Activated naive CD4-positive, alpha-beta T cell treated with anti-CD3 and anti-CD28 coated beads, Interleukin-2, amount 50 U/mL, for 72 hours (primary cell): ENCODE data around the gene XK. TPM values are rescaled to one million over a fixed set of nuclear protein-coding genes. Genes with fewer than 3 reads are reported as not detected.

Experiments
- ATAC-seq, 2 donors: fragments of 150-1000 bp; cut with Tn5 transposase; 2 replicates each; pipeline ENCODE4 v1.10.0; 2021; ENCODE audit warnings: mild to moderate bottlenecking in 2 of 2, moderate library complexity in 2 of 2
- DNase-seq, 2 donors: peaks; one replicate each; pipeline ENCODE4 v3.0.0; 2021 to 2022; ENCODE audit warnings: low spot score in 2 of 2
- H3K27ac Mint-ChIP-seq, 2 donors: one replicate each; pipeline ENCODE4 v1.8.0; 2022; ENCODE audit warnings: mild to moderate bottlenecking in 2 of 2, mixed read lengths in 2 of 2
- H3K36me3 Mint-ChIP-seq, 2 donors: one replicate each; pipeline ENCODE4 v1.8.0; 2022; ENCODE audit warnings: mixed read lengths in 2 of 2
- H3K9me3 Mint-ChIP-seq, 2 donors: one replicate each; pipeline ENCODE4 v1.8.0; 2022; ENCODE audit warnings: mixed read lengths in 2 of 2
- total RNA-seq, 2 donors: library from RNA; stranded (reverse); gene quantifications; one replicate each; pipeline ENCODE4 v1.2.3, GENCODE V29; 2022

XK gene
- total RNA-seq, 2 donors from 2014 or later: 0.04 TPM; not detected in 1

DNA sequence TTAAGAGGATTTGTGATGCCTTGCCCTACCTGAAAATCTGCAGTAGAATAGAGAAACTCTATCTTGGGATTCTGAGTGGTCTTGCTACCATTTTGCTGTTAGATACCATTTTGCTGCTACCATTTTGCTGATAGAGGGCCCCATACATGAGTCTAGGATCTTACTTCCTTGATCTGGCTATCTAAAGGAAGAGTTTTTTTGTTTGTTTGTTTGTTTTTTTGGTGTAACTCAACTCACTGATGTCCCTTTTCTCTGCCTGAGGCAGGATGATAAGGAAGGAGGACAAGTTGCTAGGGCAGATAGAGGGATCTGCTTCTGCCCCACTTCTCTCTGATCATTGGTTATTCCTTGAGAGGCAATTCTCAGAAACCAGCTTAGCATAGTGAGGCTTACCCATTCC lies 31.0 kb downstream of the XK start:
- DNase-seq (no peak), ATAC-seq (no peak)
- H3K36me3 Mint-ChIP-seq: no peaks in the 10 kb centered on the region
- H3K9me3 Mint-ChIP-seq: peaks cover 4 to 7% of the 10 kb centered on the region in 2 donors
- no peak overlapping the region for H3K27ac Mint-ChIP-seq

DNA sequence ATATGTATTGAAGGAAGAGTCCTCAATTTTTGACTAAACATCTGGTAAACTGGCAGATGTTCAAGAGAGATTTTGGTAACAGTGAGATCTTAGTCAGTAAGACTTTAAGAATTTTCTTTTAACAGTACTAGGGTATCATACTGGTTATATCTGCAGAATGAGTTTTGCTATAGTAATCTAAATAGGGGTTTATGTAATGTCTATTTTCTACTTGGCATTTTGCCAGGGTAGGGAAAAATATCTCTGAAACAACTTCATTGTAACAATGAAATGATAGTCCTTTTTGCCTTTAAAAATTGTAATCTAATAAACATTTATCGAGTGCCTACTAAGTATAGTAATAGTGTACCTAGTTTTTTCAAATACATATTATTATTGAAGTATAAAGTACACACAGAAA lies 32.1 kb downstream of the XK start:
- Mint-ChIP-seq H3K36me3 (no peaks in the 10 kb centered on the region), H3K27ac (no peak overlapping the region)
- no peak for ATAC-seq

DNA sequence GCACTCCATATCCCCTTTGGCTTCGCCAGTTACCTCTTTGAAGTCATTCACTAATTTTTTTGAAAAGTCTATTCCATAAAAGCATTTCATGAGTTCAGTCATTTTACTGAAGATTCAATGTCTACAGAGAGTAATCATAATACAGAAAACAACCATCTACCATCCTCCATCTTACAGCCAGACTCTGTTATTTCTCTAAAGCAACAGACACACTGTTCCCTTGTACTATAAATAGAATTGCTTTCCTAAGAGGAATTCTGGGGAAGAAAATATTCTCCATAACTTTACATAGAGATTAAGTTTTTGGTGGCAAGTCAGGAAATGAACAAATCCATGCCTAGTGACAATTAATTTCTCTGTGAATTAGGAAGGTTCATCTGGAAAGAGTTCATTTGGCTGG lies 37.0 kb downstream of the XK start:
- no peak for DNase-seq

More for the DNA sequence above, 32.1 kb downstream of the XK start:
- peaks cover 4 to 7% of the 10 kb centered on the region in 2 donors for H3K9me3 Mint-ChIP-seq
- DNase-seq: no peak

DNA sequence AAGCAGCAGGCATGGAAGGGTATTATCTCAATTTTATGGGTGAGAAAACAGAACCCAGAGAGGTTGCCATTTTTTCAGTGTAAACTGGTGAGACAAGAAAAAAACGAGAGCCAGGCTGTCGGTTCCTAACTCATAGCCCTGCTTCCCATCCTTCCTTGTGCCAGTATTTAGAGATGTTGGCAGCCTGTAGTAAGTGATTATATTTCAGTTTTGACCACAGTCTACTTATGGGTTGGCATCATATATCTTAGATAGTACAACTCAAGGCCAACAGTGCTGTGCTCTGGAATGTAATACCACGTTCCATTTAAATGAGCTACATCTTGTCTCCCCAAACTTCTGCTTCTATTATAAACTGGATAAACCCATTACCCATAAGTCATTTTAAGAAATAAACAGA lies 40.8 kb downstream of the XK start:
- DNase-seq (no peak), ATAC-seq (no peak)
- no peaks in the 10 kb centered on the region for H3K9me3 Mint-ChIP-seq
- no peaks in the 10 kb centered on the region for H3K36me3 Mint-ChIP-seq
- H3K27ac Mint-ChIP-seq: no peak overlapping the region

More for the DNA sequence above, 37.0 kb downstream of the XK start:
- H3K36me3 Mint-ChIP-seq: no peaks in the 10 kb centered on the region
- peaks cover 4 to 7% of the 10 kb centered on the region in 2 donors for H3K9me3 Mint-ChIP-seq
- no peak for ATAC-seq
- H3K27ac Mint-ChIP-seq: no peak overlapping the region

DNA sequence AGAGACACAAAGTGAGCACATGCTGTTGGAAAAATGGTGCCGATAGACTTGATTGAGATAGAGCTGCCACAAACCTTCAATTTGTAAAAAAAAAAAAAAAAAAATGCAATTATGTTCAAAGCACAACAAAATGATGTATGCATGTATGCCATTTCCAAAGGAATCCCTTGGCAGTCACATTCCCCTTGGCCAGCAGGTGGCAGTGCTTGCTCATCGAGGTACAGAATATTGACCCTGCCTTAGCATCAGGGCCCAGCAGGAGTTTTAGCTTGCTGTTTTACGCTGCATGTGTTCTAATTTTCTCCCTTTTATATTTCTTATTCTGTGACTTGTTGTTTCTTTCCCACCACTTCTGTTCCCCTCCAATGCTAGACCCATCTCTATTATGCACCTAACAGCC lies 59.8 kb downstream of the XK start:
- peak in 1 of 2 donors; percentile 64 for DNase-seq
- Mint-ChIP-seq H3K9me3 (no peaks in the 10 kb centered on the region), H3K36me3 (peaks cover 0 to 5% of the 10 kb centered on the region in 2 donors), H3K27ac (peak overlapping the region in 1 of 2 donors; percentile 82)
- peak; percentile 33 to 38 for ATAC-seq

DNA sequence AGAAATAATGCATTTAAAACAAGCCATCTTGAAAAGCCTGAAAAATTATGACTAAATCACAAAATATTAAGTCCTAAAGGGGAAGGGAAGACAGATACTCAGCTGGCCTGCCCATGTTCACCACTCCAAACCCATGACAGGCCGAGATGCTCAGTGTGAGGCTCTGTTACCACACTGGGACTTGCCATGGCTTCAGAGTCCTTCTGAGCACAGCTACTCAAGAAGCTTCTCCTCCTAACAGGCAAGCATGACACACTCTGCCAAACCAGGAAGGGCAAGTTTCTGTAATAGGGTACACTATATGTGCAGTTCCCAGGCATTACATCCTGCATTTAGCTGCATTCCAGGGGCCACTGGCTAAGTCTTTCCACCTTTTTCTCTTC lies 60.2 kb downstream of the XK start:
- Mint-ChIP-seq H3K9me3 (no peaks in the 10 kb centered on the region), H3K36me3 (peaks cover 0 to 5% of the 10 kb centered on the region in 2 donors), H3K27ac (peak overlapping the region; percentile 76 to 82)
- ATAC-seq (peak; percentile 57 to 67), DNase-seq (no peak)

DNA sequence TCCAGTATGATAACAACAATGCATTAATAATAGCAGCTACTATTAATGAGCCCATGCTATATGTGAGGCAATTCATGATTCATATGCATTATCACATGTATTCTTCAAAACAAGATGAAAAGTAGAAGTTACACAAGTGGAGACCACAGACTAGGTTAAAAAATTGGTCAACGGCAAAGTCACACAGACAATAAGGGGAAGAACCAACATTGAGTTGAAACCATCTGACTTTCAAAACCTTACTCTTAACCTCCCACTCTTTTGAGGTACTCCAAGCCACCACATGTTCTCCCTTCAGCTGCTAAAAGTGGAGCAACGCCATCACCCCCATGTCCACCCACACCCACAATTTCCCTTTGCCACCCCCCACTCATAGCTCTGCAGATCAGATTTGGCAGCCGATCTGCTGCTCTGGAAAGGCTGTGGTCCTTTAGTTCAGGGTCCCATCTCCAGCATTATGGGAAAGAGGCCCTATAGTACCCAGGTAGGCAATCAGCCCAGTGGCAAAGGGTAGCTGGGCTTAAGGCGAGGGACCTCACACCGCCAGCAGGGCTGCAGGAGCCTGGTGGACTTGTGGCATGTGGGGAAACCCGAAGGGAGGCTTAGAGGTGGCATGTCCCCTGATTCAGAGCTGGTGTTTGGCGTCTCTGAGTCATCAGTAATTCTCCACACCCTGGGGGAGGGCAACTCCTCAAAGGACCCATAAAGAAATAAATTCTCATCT lies 60.8 kb downstream of the XK start:
- H3K9me3 Mint-ChIP-seq: peaks cover 0 to 3% of the 10 kb centered on the region in 2 donors
- ATAC-seq (peak; percentile 80 to 81), DNase-seq (peak; percentile 26 to 58)
- H3K27ac Mint-ChIP-seq: peak overlapping the region; percentile 77 to 82
- peaks cover 0 to 5% of the 10 kb centered on the region in 2 donors for H3K36me3 Mint-ChIP-seq

DNA sequence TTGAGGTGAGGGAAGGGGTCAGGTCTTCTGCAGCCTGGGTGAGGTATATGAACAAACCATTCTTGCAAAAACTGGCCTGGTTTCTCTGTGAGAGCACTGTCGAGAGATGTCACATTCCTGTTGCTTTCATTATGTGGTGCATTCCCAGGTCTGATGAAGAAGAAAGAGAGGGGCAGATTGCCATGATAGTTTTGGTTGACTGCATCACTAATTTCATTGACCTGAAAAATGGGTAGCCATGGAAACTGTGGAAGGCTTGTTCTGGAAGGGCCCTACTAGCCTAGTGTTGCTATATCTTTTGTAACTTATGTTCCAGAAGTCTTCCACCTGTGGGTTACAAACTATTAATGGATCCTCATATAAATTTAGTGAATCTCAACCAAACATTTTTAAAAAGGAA lies 61.4 kb downstream of the XK start:
- Mint-ChIP-seq H3K9me3 (peaks cover 0 to 7% of the 10 kb centered on the region in 2 donors), H3K27ac (peak overlapping the region; percentile 77 to 82), H3K36me3 (peaks cover 0 to 5% of the 10 kb centered on the region in 2 donors)
- DNase-seq (no peak), ATAC-seq (no peak)

DNA sequence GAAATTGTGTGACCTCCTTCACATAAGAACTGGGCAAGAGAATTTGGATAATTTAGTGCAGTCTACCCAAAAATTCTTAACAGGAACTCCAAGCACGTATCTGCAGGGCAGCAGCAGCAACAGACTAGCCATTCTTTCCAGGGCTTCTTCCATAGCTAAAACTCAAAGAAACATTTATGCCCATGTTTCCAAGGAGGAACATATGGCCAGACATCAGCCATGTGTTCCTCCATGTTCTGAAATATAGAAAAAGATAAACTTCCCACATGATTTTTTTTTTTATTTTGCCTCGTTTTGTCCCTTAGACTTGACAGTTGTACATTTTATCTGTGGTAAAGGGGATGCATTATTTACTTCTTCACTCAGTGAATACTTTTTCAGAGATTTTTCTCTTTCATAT lies 66.7 kb downstream of the XK start:
- no peak overlapping the region for H3K27ac Mint-ChIP-seq
- ATAC-seq (no peak), DNase-seq (no peak)
- H3K9me3 Mint-ChIP-seq: peaks cover 0 to 8% of the 10 kb centered on the region in 2 donors
- no peaks in the 10 kb centered on the region for H3K36me3 Mint-ChIP-seq

DNA sequence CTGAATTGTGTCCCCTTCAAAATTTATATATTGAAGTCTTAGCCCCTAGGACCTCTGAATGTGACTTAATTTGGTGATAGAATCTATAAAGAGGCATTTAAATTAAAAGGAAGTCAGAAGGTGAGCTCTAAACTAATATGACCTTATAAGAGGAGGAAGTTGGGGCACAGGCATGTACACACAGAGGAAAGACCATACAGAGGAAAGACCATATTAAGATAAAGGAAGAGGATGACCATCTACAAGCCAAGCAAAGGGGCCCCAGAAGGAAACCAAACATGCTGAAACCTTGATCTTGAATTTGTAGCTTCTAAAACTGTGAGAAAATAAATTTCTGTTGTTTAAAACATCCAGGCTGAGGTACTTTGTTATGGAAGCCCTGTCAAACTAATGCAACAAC lies 67.3 kb downstream of the XK start:
- no peak for DNase-seq
- H3K36me3 Mint-ChIP-seq: no peaks in the 10 kb centered on the region
- peaks cover 0 to 10% of the 10 kb centered on the region in 2 donors for H3K9me3 Mint-ChIP-seq
- no peak for ATAC-seq
- no peak overlapping the region for H3K27ac Mint-ChIP-seq

DNA sequence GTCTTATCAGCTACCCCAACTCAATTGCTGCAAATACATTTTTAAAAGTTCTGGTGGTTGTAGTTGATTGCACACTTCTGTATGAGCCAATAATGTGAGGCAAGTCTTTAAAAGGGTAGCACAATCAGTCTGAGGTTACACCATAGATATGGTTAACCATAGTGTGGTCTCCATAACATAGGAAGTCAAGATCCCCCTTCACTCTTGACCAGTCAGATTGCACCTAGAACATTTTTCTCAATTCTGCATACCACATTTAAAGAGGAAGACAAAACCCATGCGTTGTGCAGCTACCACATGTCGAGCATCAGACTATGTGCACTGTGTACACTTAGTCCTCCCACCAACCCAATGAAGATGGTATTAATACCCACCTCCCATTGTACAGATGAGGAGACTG lies 67.8 kb downstream of the XK start:
- peaks cover 1 to 10% of the 10 kb centered on the region in 2 donors for H3K9me3 Mint-ChIP-seq
- DNase-seq (no peak), ATAC-seq (peak in 1 of 2 donors; percentile 28)
- H3K27ac Mint-ChIP-seq: no peak overlapping the region
- H3K36me3 Mint-ChIP-seq: no peaks in the 10 kb centered on the region

DNA sequence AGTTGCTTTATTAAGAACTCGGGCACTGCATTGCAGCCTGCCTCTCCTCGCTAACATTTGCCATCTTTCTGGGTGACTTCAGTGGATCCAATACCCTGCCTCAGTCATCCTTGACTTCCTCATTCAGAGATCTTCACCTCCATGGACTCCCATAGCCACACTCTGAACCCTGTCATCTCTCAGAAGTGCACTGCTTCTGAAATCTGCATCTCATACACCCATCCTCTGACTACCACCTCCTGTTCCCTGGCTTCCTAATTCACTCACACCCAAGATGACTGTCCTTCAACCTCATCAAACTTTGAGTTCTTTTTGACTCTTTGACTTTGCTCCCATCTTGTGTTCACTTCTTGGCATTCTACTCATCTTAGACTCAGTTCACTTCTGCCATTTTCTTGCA lies 68.9 kb downstream of the XK start:
- H3K27ac Mint-ChIP-seq: no peak overlapping the region
- ATAC-seq (peak; percentile 81 to 89), DNase-seq (no peak)
- H3K9me3 Mint-ChIP-seq: peaks cover 3 to 10% of the 10 kb centered on the region in 2 donors
- H3K36me3 Mint-ChIP-seq: no peaks in the 10 kb centered on the region

DNA sequence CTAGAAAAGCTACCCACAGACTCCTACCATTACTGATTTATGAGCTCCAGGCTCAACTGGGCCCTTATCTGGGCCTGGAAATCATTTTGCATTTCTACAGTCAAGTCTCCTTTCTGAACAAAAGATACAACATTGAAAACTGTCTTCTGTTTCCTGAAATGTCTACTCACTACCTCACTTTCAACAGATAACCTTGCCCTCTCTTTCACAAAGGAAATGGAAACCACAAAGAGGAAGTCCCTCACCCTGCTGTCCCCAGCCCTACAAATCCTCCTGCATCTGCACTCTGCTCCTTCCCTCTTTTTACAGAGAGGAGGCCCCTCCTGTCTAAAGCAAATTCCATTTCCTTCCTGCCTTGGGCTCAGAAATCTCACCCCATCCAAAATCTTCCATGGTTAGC lies 69.4 kb downstream of the XK start:
- ATAC-seq (peak; percentile 82 to 83), DNase-seq (no peak)
- no peaks in the 10 kb centered on the region for H3K36me3 Mint-ChIP-seq
- H3K27ac Mint-ChIP-seq: no peak overlapping the region
- peaks cover 3 to 10% of the 10 kb centered on the region in 2 donors for H3K9me3 Mint-ChIP-seq

DNA sequence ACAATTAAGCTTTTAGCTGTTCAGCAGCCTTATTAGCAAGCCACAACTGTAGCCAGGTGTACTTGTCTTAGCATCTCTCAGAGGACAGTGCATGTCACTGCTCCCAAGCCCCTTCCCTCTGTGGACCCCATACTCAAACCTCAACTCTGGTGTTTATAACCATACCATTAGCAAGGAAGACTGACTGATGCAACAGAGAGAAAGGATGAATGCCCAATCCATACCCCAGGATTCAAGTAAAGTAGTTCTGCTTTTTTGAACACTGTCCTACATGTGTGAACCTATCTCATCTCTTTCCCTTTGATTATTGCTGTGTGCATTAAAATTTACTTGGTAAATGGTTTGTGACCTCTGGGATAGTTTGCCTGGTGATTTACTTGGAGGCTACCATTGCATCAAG lies 71.5 kb downstream of the XK start:
- no peak for DNase-seq
- H3K27ac Mint-ChIP-seq: no peak overlapping the region
- ATAC-seq: no peak
- H3K9me3 Mint-ChIP-seq: peaks cover 3% of the 10 kb centered on the region in 2 donors
- no peaks in the 10 kb centered on the region for H3K36me3 Mint-ChIP-seq

DNA sequence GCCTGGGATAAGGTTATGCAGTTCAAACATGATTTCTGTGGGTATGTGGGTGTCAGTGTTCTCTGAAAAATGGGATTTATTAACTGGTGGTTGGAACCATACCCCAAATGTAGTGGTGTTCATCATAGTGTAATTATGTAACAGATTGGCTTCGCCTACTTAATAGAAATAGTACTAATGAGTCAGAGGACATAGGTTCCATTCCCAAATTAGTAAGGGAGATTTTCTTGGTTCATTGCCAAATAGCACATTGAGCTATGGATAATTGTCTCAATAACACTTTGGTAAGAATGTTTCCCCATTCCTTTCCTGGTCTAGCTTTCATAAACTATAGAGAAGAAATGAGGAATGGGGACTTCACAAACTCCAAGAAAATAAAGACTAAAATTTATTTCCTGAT lies 73.8 kb downstream of the XK start:
- no peak for ATAC-seq
- H3K9me3 Mint-ChIP-seq: peaks cover 3% of the 10 kb centered on the region in 2 donors
- no peak for DNase-seq
- no peaks in the 10 kb centered on the region for H3K36me3 Mint-ChIP-seq
- H3K27ac Mint-ChIP-seq: no peak overlapping the region

DNA sequence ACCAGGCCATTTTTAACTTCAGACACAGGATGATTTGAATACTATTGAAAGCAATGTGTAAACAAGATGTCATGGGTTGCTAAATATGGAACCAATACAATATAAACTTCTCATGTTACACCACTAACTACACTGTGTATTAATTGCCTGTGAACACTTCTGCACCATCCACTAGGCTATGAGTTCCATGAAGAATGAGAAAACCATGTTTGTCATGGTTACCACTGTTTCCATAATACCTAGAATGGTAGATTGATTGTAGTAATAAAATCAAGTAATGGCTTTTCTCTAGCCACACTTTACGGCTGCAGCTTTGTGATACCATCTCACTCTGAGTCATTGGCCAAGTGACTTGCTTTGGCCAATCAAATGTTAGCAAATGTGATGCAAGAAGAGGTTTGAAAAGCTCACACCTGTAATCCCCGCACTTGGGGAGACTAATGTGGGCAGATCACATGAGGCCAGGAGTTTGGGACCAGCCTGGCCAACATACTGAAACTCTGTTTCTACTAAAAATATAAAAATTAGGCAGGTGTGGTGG lies 74.4 kb downstream of the XK start:
- DNase-seq (no peak), ATAC-seq (peak in 1 of 2 donors; percentile 51)
- H3K36me3 Mint-ChIP-seq: no peaks in the 10 kb centered on the region
- peaks cover 3% of the 10 kb centered on the region in 2 donors for H3K9me3 Mint-ChIP-seq
- no peak overlapping the region for H3K27ac Mint-ChIP-seq

DNA sequence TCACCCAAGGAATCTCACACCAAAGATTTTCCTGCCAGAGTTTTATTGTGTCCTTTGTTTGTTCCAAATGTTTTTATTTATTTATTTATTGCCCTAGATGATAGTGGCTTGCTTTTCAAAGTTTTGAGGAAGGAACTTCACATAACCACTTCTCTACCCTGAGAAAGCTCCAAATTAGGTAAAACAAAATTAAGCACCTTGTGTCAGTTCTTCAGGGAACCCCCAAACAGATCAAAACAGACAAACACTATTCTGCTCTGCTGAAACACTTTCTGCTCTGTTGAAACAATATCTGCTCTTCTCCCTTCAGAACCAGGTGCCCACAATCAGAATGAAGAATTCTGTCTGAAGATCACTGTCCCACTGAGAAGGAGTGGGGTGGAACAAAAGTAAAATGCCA lies 77.8 kb downstream of the XK start:
- Mint-ChIP-seq H3K36me3 (no peaks in the 10 kb centered on the region), H3K9me3 (peaks cover 0 to 2% of the 10 kb centered on the region in 2 donors), H3K27ac (no peak overlapping the region)
- ATAC-seq: no peak
- no peak for DNase-seq

DNA sequence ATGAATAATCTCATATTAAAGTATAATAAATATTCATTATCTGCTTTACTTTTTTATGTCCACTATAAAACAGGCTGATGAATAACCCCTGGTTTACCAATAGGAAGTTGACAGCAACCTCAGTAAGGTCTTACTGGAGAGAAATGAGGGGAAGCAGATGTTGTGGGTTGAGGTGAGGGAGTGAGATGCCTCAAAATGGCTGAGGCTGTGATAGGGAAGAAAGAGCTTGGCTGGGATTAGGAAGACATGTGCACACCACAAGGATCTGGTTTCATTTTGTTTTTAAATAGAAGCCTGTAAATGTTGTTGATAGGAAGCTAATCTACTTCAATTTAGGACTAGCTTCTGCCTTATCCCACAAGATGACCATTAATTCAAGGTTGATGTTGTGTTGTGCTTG lies 79.9 kb downstream of the XK start:
- Mint-ChIP-seq H3K27ac (no peak overlapping the region), H3K9me3 (no peaks in the 10 kb centered on the region), H3K36me3 (no peaks in the 10 kb centered on the region)
- ATAC-seq: no peak
- no peak for DNase-seq
